B cell (primary cell): ENCODE results near the gene KRT77. TPM values are rescaled to one million over a fixed set of nuclear protein-coding genes. Genes with fewer than 3 reads are reported as not detected.
"Not testable (repeated sequence)": the region's sequence is repeated elsewhere in the genome, so short reads cannot be mapped to it uniquely, and the experiment has no call there.

Experiments used
- ATAC-seq: fragments of 200-7000 bp; cut with Tn5 transposase; one replicate; pipeline ENCODE4 v1.10.0; 2021; ENCODE audit warnings: low read depth, mild to moderate bottlenecking, moderate number of reproducible peaks, moderate library complexity
- CTCF ChIA-PET: fragments of 350-600 bp; sonication (Branson Sonifier 250); formaldehyde crosslinking; loops from one replicate; lab custom pipeline; 2021; ENCODE audit warnings: antibody characterized with exemption, inconsistent platforms; lab: Charles Lee
- POLR2A ChIA-PET: fragments of 350-600 bp; sonication (Branson Sonifier 250); formaldehyde crosslinking; loops from one replicate; lab custom pipeline; 2021; ENCODE audit warnings: antibody characterized with exemption; lab: Charles Lee
- DNase-seq: peaks from one replicate; pipeline ENCODE4 v3.0.0; 2013
- H2AFZ ChIP-seq: 2 replicates; pipeline ENCODE4 v1.6.1; 2012; ENCODE audit warnings: mild to moderate bottlenecking, low read depth, low read length; ENCODE audit not compliant: insufficient read depth, poor library complexity, severe bottlenecking
- H3K27ac ChIP-seq, 2 donors: 1 replicate in 1 of 2; 2 replicates in 1 of 2; pipeline ENCODE4 v1.5.1; 2012 to 2013; ENCODE audit warnings: low read length in 2 of 2, mild to moderate bottlenecking in 2 of 2, moderate library complexity in 1 of 2
- H3K27me3 ChIP-seq, 4 experiments: fragments of 200-600 bp in 1 of 4; sonication (generic) in 1 of 4; replicated peaks in 1 of 4; 1 replicate in 2 of 4; 2 replicates in 2 of 4; pipeline versions ENCODE4 v1.6.1 to v1.7.0; 2013 to 2016; ENCODE audit warnings: low read length in 3 of 4, mild to moderate bottlenecking in 2 of 4, mixed read lengths in 1 of 4, moderate library complexity in 1 of 4; ENCODE audit not compliant: insufficient read depth in 4 of 4, control insufficient read depth in 3 of 4; ENCODE audit errors: control extremely low read depth in 1 of 4
- H3K36me3 ChIP-seq, 2 experiments: replicated peaks in 1 of 2; 1 replicate in 1 of 2; 2 replicates in 1 of 2; pipeline versions ENCODE4 v1.6.1 to v1.7.1; 2013; ENCODE audit warnings: low read length in 1 of 2; ENCODE audit not compliant: insufficient read depth in 2 of 2, control insufficient read depth in 1 of 2; ENCODE audit errors: control extremely low read depth in 1 of 2, extremely low read depth in 1 of 2
- H3K4me1 ChIP-seq, 2 donors: fragments of 200-600 bp in 1 of 2; sonication (generic) in 1 of 2; 1 replicate in 1 of 2; 2 replicates in 1 of 2; pipeline versions ENCODE4 v1.5.1 to v1.6.1; 2013 to 2017; ENCODE audit warnings: low read length in 2 of 2; ENCODE audit not compliant: control insufficient read depth in 2 of 2, insufficient read depth in 2 of 2
- H3K4me2 ChIP-seq: replicated peaks from 2 replicates; pipeline ENCODE3; 2012; ENCODE audit warnings: mild to moderate bottlenecking, low read depth, low read length; ENCODE audit not compliant: poor library complexity, severe bottlenecking
- H3K4me3 ChIP-seq, 5 experiments: fragments of 200-600 bp in 1 of 5; sonication (generic) in 1 of 5; 1 replicate in 3 of 5; 2 replicates in 2 of 5; pipeline versions ENCODE4 v1.5.1 to v1.7.0; 2011 to 2016; ENCODE audit warnings: low read length in 4 of 5, mild to moderate bottlenecking in 4 of 5, low read depth in 2 of 5, control low read depth in 1 of 5, moderate library complexity in 1 of 5; ENCODE audit not compliant: insufficient read depth in 1 of 5; ENCODE audit errors: control extremely low read depth in 1 of 5, extremely low read depth in 1 of 5
- H3K79me2 ChIP-seq: fragments of 200-600 bp; sonication (generic); one replicate; pipeline ENCODE4 v1.6.0; 2016; ENCODE audit warnings: low read length; ENCODE audit not compliant: control insufficient read depth, insufficient read depth
- H3K9ac ChIP-seq: fragments of 200-600 bp; sonication (generic); 2 replicates; pipeline ENCODE4 v1.6.1; 2017; ENCODE audit warnings: mild to moderate bottlenecking, low read length, moderate library complexity
- H3K9me3 ChIP-seq, 3 donors: one replicate each; pipeline versions ENCODE4 v1.6.1 to v1.7.1; 2013; ENCODE audit warnings: low read length in 2 of 3; ENCODE audit not compliant: control insufficient read depth in 2 of 3, insufficient read depth in 1 of 3; ENCODE audit errors: control extremely low read depth in 1 of 3
- H4K20me1 ChIP-seq: 2 replicates; pipeline ENCODE4 v1.6.0; 2012; ENCODE audit warnings: mild to moderate bottlenecking, low read length; ENCODE audit not compliant: insufficient read depth, control insufficient read depth, poor library complexity, severe bottlenecking
- H3K27ac Mint-ChIP-seq: one replicate; pipeline ENCODE4 v1.8.0; 2021; ENCODE audit warnings: mixed read lengths
- H3K27me3 Mint-ChIP-seq: one replicate; pipeline ENCODE4 v1.8.0; 2021; ENCODE audit warnings: mixed read lengths
- H3K4me1 Mint-ChIP-seq: one replicate; pipeline ENCODE4 v1.8.0; 2021; ENCODE audit warnings: mixed read lengths
- H3K4me3 Mint-ChIP-seq: one replicate; pipeline ENCODE4 v1.8.0; 2021; ENCODE audit warnings: mixed read lengths
- H3K9me3 Mint-ChIP-seq: one replicate; pipeline ENCODE4 v1.8.0; 2022; ENCODE audit warnings: mixed read lengths; ENCODE audit not compliant: insufficient read depth
- EZH2 ChIP-seq: IDR thresholded peaks from 2 replicates; pipeline ENCODE4 v1.6.1; 2012; ENCODE audit warnings: borderline replicate concordance, low read depth, mild to moderate bottlenecking, moderate library complexity, low read length; ENCODE audit not compliant: insufficient read depth, poor library complexity, severe bottlenecking
- WGBS: methylation state at CpG from one replicate; pipeline ENCODE4 v1.1.5; 2013; ENCODE audit warnings: missing lambda C conversion rate; ENCODE audit not compliant: insufficient coverage; 5-methylcytosine and 5-hydroxymethylcytosine counted together
- intact Hi-C: fragments of 100-400 bp; cut with micrococcal nuclease; formaldehyde crosslinking; loops from one replicate; pipeline ENCODE4 v1.10.0; 2022
- polyA plus RNA-seq: library from polyadenylated mRNA; depleted of rRNA; stranded (reverse); fragments of >200 nt; gene quantifications from 2 replicates; pipeline ENCODE4 v1.2.3, GENCODE V29; 2012
- total RNA-seq, 2 donors: library from RNA; stranded (reverse); fragments of 120-200 nt in 1 of 2; gene quantifications; 1 replicate in 1 of 2; 2 replicates in 1 of 2; pipeline versions ENCODE4 v1.2.3 to v1.2.4, GENCODE V29; 2013 to 2022
- TF ChIP-seq, protein P1 (sequence below): fragments of 200-600 bp; IDR thresholded peaks from one replicate; pipeline ENCODE4 v1.8.0; 2022; ENCODE audit warnings: antibody characterized with exemption, mild to moderate bottlenecking

The KRT77 gene
- total and polyA plus RNA-seq, 2 donors (not counting 1 experiment from before 2014, with no cell fraction given), result not detected

GRCh38 chr12:52713960-52714886, 10.9 kb upstream of the KRT77 start:
- CTCF ChIA-PET, result no interaction called here
- Histone ChIP-seq H3K4me2 (no peak overlapping the region), H3K79me2 (no peaks in the 10 kb centered on the region), H3K9ac (no peak overlapping the region), H3K27ac (no peak overlapping the region), H3K4me1 (no peaks in the 10 kb centered on the region), H3K4me3 (no peak overlapping the region), H3K27me3 (peaks cover 0 to 28% (median 15%) of the 10 kb centered on the region in 4 experiments), H2AFZ (no peak overlapping the region), H3K9me3 (peaks cover 0 to 3% (median 0%) of the 10 kb centered on the region in 3 donors), H3K36me3 (no peaks in the 10 kb centered on the region), H4K20me1 (no peaks in the 10 kb centered on the region)
- no peak overlapping the region for H3K4me3 Mint-ChIP-seq
- peaks cover 44% of the 10 kb centered on the region for H3K27me3 Mint-ChIP-seq
- ATAC-seq (no peak), DNase-seq (no peak)
- TF ChIP-seq, protein P1, sequence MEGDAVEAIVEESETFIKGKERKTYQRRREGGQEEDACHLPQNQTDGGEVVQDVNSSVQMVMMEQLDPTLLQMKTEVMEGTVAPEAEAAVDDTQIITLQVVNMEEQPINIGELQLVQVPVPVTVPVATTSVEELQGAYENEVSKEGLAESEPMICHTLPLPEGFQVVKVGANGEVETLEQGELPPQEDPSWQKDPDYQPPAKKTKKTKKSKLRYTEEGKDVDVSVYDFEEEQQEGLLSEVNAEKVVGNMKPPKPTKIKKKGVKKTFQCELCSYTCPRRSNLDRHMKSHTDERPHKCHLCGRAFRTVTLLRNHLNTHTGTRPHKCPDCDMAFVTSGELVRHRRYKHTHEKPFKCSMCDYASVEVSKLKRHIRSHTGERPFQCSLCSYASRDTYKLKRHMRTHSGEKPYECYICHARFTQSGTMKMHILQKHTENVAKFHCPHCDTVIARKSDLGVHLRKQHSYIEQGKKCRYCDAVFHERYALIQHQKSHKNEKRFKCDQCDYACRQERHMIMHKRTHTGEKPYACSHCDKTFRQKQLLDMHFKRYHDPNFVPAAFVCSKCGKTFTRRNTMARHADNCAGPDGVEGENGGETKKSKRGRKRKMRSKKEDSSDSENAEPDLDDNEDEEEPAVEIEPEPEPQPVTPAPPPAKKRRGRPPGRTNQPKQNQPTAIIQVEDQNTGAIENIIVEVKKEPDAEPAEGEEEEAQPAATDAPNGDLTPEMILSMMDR, result no peak
- TF ChIP-seq EZH2, result no peak
- POLR2A ChIA-PET, result no interaction called here
- H3K9me3 Mint-ChIP-seq, result peaks cover 2% of the 10 kb centered on the region
- 10% methylated on average over 65 of the region's 72 CpGs for WGBS
- H3K27ac Mint-ChIP-seq, result no peak overlapping the region
- intact Hi-C loops, result no loop called here
- no peaks in the 10 kb centered on the region for H3K4me1 Mint-ChIP-seq

DNA sequence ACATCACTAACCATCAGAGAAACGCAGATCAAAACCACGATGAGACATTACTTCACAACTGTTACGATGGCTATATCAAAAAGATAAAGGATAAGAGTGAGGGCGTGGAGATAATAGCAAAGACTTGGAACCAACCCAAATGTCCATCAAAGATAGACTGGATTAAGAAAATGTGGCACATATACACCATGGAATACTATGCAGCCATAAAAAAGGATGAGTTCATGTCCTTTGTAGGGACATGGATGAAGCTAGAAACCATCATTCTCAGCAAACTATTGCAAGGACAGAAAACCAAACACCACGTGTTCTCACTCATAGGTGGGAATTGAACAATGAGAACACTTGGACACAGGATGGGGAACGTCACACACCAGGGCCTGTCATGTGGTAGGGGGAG, 8.8 kb upstream of the KRT77 start:
- H3K9me3 Mint-ChIP-seq, H3K4me3 Mint-ChIP-seq, DNase-seq, CTCF ChIA-PET, H3K27ac Mint-ChIP-seq, H3K9ac ChIP-seq, H3K4me3 ChIP-seq, H3K4me1 Mint-ChIP-seq, ATAC-seq, H3K27ac ChIP-seq, H3K36me3 ChIP-seq, intact Hi-C loops, POLR2A ChIA-PET, H3K4me1 ChIP-seq, H3K9me3 ChIP-seq, H4K20me1 ChIP-seq, H3K79me2 ChIP-seq, H2AFZ ChIP-seq, H3K4me2 ChIP-seq: not testable (repeated sequence)
- no CpG with 5 or more reads among the region's 6 CpGs for WGBS
- peaks cover 45% of the 10 kb centered on the region for H3K27me3 Mint-ChIP-seq
- H3K27me3 ChIP-seq, result peaks cover 0 to 28% (median 15%) of the 10 kb centered on the region in 4 experiments
